Activated CD8-positive, alpha-beta T cell treated with anti-CD3 and anti-CD28 coated beads for 36 hours (primary cell): ENCODE measurements around the gene OXSR1. TPM values are rescaled to one million over a fixed set of nuclear protein-coding genes. Genes with fewer than 3 reads are reported as not detected.

Source experiments
- ATAC-seq: fragments of 200-7000 bp; cut with Tn5 transposase; one replicate; pipeline ENCODE4 v1.10.0; 2021; ENCODE audit warnings: mild to moderate bottlenecking, moderate library complexity
- CTCF ChIA-PET: fragments of 350-600 bp; sonication (Branson Sonifier 250); formaldehyde crosslinking; loops from one replicate; lab custom pipeline; 2021; ENCODE audit warnings: antibody characterized with exemption; lab: Charles Lee
- POLR2A ChIA-PET: fragments of 350-600 bp; sonication (Branson Sonifier 250); formaldehyde crosslinking; loops from one replicate; lab custom pipeline; 2021; ENCODE audit warnings: antibody characterized with exemption; lab: Charles Lee
- DNase-seq: peaks from one replicate; pipeline ENCODE4 v3.0.0-alpha.2; 2020
- H3K27ac Mint-ChIP-seq: one replicate; pipeline ENCODE4 v1.8.0; 2021; ENCODE audit warnings: mild to moderate bottlenecking, mixed read lengths
- H3K27me3 Mint-ChIP-seq: one replicate; pipeline ENCODE4 v1.8.0; 2021; ENCODE audit warnings: mixed read lengths
- H3K36me3 Mint-ChIP-seq: one replicate; pipeline ENCODE4 v1.8.0; 2021; ENCODE audit warnings: low read depth, mixed read lengths
- H3K4me1 Mint-ChIP-seq: one replicate; pipeline ENCODE4 v1.8.0; 2021; ENCODE audit warnings: low read depth, mixed read lengths
- H3K4me3 Mint-ChIP-seq: one replicate; pipeline ENCODE4 v1.8.0; 2021; ENCODE audit warnings: mild to moderate bottlenecking, moderate library complexity, mixed read lengths
- H3K9me3 Mint-ChIP-seq: one replicate; pipeline ENCODE4 v1.8.0; 2021; ENCODE audit warnings: mixed read lengths
- intact Hi-C: fragments of 100-400 bp; cut with micrococcal nuclease; formaldehyde crosslinking; loops from one replicate; pipeline ENCODE4 v1.10.0; 2022
- total RNA-seq, 2 experiments: library from RNA; stranded (reverse); gene quantifications; one replicate each; pipeline ENCODE4 v1.2.3, GENCODE V29; 2021
- TF ChIP-seq, protein P1 (sequence below): fragments of 200-600 bp; IDR thresholded peaks from one replicate; pipeline ENCODE4 v1.8.0; 2022; ENCODE audit warnings: antibody characterized with exemption, mild to moderate bottlenecking

OXSR1 gene
- total RNA-seq: 10 to 100 TPM; 56.5 to 57.9 TPM

DNA sequence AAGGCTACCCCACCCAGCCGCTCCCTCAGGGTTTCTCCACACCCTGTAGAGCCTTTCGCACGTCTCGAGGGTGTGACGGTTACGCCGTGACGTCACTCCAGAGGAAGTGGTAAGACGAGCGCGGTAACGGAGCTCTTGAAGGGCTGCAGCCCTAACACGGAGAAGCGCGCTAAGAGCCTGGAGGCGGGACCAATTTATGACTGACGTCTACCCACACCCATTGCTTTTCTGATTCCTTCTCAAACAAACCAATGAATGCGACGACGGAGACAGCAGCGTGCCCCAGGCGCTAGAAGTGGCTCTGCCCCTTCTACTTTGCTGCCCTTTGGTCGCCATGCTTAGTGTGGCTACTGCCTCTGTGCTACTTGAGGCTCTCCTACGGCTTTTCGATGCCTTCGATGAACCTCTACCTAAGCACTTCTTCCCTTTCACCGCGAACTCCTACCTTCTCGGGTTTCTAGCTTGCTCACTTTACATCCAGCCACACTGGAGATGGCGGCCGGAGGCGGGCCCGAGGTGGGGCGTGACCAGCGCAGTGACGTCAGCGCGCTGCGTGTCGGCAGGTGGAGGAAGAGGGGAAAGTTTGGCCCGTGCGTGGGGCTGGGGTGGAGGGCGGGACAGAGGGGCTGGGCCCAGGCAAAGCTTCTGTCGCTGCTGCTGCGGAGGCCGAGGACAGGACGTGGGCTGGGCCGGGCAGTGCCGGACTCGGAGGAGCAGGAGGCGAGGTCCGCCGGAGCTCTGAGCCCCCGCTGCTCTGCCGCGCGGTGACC is at the start of gene OXSR1:
Gene OXSR1, plus strand, starts transcription at position 586 of the 770 bp plus-strand sequence. CDS start 340 bp downstream, outside the sequence.
- DNase-seq: peak; percentile 100
- intact Hi-C loops: loop anchor here (2.0 kb wide), 2 partner anchors 14 to 28 kb away; partner anchors contain the start of gene ACAA1
- H3K27me3 Mint-ChIP-seq: no peaks in the 10 kb centered on the region
- H3K4me3 Mint-ChIP-seq: peak within 1 kb of the TSS; percentile 93
- H3K36me3 Mint-ChIP-seq: peaks cover 30% of the 10 kb centered on the region
- ChIA-PET POLR2A (interaction anchor here (0.7 to 6.0 kb wide), 19 partner anchors 8 to 1242 kb away, joined by 3 to 67 read pairs (median 3); partner anchors contain the start of genes ACAA1, EXOG, MYD88 and RPSA), CTCF (interaction anchor here (1.0 to 4.7 kb wide), 11 partner anchors 12 to 182 kb away, joined by 3 to 31 read pairs (median 5); partner anchors contain the start of genes ACAA1, MYD88 and XYLB)
- ATAC-seq: peak; percentile 93
- peaks cover 42% of the 10 kb centered on the region for H3K4me1 Mint-ChIP-seq
- TF ChIP-seq, protein P1, sequence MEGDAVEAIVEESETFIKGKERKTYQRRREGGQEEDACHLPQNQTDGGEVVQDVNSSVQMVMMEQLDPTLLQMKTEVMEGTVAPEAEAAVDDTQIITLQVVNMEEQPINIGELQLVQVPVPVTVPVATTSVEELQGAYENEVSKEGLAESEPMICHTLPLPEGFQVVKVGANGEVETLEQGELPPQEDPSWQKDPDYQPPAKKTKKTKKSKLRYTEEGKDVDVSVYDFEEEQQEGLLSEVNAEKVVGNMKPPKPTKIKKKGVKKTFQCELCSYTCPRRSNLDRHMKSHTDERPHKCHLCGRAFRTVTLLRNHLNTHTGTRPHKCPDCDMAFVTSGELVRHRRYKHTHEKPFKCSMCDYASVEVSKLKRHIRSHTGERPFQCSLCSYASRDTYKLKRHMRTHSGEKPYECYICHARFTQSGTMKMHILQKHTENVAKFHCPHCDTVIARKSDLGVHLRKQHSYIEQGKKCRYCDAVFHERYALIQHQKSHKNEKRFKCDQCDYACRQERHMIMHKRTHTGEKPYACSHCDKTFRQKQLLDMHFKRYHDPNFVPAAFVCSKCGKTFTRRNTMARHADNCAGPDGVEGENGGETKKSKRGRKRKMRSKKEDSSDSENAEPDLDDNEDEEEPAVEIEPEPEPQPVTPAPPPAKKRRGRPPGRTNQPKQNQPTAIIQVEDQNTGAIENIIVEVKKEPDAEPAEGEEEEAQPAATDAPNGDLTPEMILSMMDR: no peak
- peak within 1 kb of the TSS; percentile 99 for H3K27ac Mint-ChIP-seq
- no peaks in the 10 kb centered on the region for H3K9me3 Mint-ChIP-seq

DNA sequence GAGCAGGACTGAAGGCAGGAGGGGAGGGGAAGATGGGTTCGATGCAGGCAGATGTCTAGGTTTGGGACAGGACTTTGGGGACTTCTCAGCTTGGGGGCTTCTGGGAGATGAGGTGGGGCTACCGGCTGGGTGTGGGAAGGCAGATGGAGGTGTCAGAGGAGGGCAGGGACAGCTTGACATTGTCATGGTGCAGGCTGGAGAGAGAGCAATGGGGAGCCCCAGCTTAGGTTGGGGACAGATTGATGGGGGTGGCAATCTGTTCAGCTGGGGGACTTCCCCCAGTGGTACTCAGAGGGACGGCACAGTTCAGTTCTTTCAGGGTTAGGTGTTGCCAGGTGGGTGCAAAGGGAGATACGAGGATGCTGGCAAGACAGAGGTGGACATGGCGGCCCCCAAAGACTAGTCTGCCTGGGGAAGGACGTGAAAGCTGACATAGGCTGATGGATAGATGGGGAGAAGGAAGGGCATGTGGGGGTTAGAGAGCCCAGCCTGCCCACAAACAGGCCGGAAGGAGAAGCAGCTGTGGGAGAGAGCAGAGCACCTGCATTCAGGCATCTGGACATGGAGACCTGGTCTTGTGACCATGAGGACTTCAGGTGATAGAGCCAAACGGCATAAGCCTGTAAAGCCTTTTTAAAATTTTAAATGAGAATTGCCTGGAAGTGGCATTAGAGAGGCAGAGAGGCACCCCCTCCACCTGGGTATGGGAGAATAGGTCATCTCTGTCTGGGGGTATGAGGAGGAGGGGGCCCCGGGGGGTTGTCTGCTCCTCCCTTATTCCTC is 49.5 kb upstream of the OXSR1 start:
- intact Hi-C loops: loop anchor here (10.0 kb wide), 1 partner anchor 369 kb away; no protein-coding TSS in a partner anchor
- H3K27me3 Mint-ChIP-seq: no peaks in the 10 kb centered on the region
- H3K9me3 Mint-ChIP-seq: no peaks in the 10 kb centered on the region
- peaks cover 6% of the 10 kb centered on the region for H3K4me1 Mint-ChIP-seq
- peaks cover 2% of the 10 kb centered on the region for H3K36me3 Mint-ChIP-seq
- POLR2A ChIA-PET: interaction anchor here (0.6 to 1.0 kb wide), 3 partner anchors 12 to 251 kb away, joined by 3 to 5 read pairs (median 3); no protein-coding TSS in a partner anchor
- ATAC-seq (no peak), DNase-seq (no peak)
- CTCF ChIA-PET: interaction anchor here (0.8 to 2.1 kb wide), 2 partner anchors 21 to 141 kb away, joined by 3 to 7 read pairs; partner anchors contain the start of gene ACAA1
- H3K27ac Mint-ChIP-seq: no peak overlapping the region
- TF ChIP-seq, protein P1: no peak
- H3K4me3 Mint-ChIP-seq: no peak overlapping the region

DNA sequence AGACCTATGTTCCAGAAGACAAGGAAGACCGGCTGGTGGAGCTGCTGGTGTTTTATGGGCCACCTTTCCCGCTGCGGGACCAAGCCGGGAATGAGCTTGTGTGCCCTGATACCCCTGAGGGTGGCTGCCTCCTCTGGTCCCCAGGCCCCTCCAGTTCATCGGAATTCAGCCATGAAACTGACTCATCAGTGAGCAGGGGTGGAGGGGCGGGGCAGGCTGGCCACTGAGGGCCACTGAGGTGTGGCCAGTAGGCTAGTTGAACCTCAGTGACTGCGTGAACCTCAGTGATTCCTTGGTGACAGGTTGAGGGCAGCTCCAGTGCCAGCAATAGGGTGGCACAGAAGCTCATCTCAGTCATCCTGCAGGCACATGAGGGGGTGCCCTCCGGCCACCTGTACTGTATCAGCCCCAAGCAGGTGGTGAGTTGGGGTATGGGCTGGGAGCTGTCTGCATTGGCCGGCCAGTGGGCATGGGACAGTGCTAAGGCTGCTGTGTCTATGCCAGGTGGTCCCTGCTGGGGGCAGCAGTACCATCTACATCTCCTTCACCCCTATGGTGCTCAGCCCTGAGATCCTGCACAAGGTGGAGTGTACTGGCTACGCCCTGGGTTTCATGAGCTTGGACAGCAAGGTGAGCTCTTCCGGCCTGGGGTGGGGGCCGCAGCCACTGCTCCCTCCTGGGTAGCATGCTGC is 48.7 kb upstream of the OXSR1 start:
- H3K36me3 Mint-ChIP-seq: peaks cover 2% of the 10 kb centered on the region
- no peak overlapping the region for H3K27ac Mint-ChIP-seq
- no peak for ATAC-seq
- CTCF ChIA-PET: interaction anchor here (0.8 to 4.3 kb wide), 13 partner anchors 20 to 405 kb away, joined by 3 to 20 read pairs (median 4); partner anchors contain the start of gene ACAA1
- POLR2A ChIA-PET: interaction anchor here (0.6 to 1.2 kb wide), 5 partner anchors 13 to 251 kb away, joined by 3 to 5 read pairs (median 3); partner anchors contain the start of gene MYD88
- peaks cover 6% of the 10 kb centered on the region for H3K4me1 Mint-ChIP-seq
- no peak overlapping the region for H3K4me3 Mint-ChIP-seq
- TF ChIP-seq, protein P1: no peak
- DNase-seq: no peak
- intact Hi-C loops: loop anchor here (10.0 kb wide), 1 partner anchor 368 kb away; no protein-coding TSS in a partner anchor
- no peaks in the 10 kb centered on the region for H3K27me3 Mint-ChIP-seq
- no peaks in the 10 kb centered on the region for H3K9me3 Mint-ChIP-seq

DNA sequence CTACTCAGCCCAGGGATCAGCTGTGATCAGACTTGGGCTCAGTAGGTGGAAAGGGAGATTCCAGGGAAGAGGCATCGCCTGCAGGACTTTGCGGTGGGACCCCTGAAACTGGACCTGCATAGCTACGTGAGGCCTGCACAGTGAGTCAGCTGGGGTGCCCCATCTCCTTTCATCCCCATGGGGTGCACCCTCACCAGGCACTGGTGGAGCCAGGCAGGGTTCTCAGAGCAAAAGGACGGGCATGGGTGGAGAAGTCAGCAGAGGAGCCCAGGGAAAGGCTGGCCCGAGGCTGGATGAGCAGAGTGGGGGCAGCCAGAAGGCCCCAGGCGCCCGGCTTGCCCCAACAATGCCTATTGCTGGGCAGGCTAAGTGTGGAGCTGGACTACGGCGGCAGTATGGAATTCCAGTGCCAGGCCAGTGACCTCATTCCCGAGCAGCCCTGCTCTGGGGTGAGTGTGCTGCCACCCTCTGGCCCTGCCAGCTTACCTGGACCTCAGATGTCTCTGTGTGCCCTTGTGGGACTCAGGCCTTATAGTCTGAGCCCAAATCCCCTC is 48.1 kb upstream of the OXSR1 start:
- H3K4me3 Mint-ChIP-seq: no peak overlapping the region
- ChIA-PET POLR2A (interaction anchor here (0.9 to 1.2 kb wide), 4 partner anchors 13 to 250 kb away, joined by 3 to 5 read pairs (median 3); partner anchors contain the start of gene MYD88), CTCF (interaction anchor here (0.5 to 4.3 kb wide), 27 partner anchors 9 to 405 kb away, joined by 3 to 20 read pairs (median 4); partner anchors contain the start of gene ACAA1)
- intact Hi-C loops: loop anchor here (10.0 kb wide), 1 partner anchor 368 kb away; no protein-coding TSS in a partner anchor
- ATAC-seq: no peak
- TF ChIP-seq, protein P1: no peak
- peaks cover 6% of the 10 kb centered on the region for H3K4me1 Mint-ChIP-seq
- no peaks in the 10 kb centered on the region for H3K27me3 Mint-ChIP-seq
- H3K27ac Mint-ChIP-seq: no peak overlapping the region
- no peaks in the 10 kb centered on the region for H3K9me3 Mint-ChIP-seq
- DNase-seq: no peak
- H3K36me3 Mint-ChIP-seq: peaks cover 6% of the 10 kb centered on the region
